Ovary (tissue), 9 donors: ENCODE data around the gene ZNF441. TPM values are rescaled to one million over a fixed set of nuclear protein-coding genes. Genes with fewer than 3 reads are reported as not detected.

Source experiments
- DNase-seq, 5 donors: peaks; one replicate each; pipeline ENCODE4 v3.0.0-alpha.2; 2019 to 2020
- H3K27ac ChIP-seq, 2 donors: fragments of 200-600 bp; one replicate each; pipeline versions ENCODE4 v1.5.1 to v1.8.0; 2019 to 2022
- H3K27me3 ChIP-seq: fragments of 200-600 bp; one replicate; pipeline ENCODE4 v1.8.0; 2022
- H3K36me3 ChIP-seq: fragments of 200-600 bp; sonication (generic); one replicate; pipeline ENCODE4 v1.5.1; 2019
- H3K4me1 ChIP-seq: one replicate; pipeline ENCODE4 v1.8.1; 2013; ENCODE audit warnings: mild to moderate bottlenecking, moderate library complexity; ENCODE audit not compliant: insufficient read depth
- H3K4me3 ChIP-seq: fragments of 200-600 bp; sonication (generic); one replicate; pipeline ENCODE4 v1.5.1; 2017
- H3K9me3 ChIP-seq, 2 donors: fragments of 200-600 bp in 1 of 2; sonication (generic) in 1 of 2; one replicate each; pipeline versions ENCODE4 v1.5.1 to v1.8.1; 2013 to 2019; ENCODE audit warnings: mild to moderate bottlenecking in 1 of 2, moderate library complexity in 1 of 2
- CTCF ChIP-seq, 3 donors: fragments of 450-650 bp in 2 of 3; fragments of 200-600 bp in 1 of 3; IDR thresholded peaks; one replicate each; pipeline versions ENCODE4 v1.5.1 to v1.8.0; 2016 to 2022; ENCODE audit warnings: antibody characterized with exemption in 3 of 3, mild to moderate bottlenecking in 1 of 3
- EP300 ChIP-seq: sonication (generic); formaldehyde crosslinking; IDR thresholded peaks from one replicate; pipeline ENCODE4 v1.6.1; 2017; ENCODE audit warnings: antibody characterized with exemption
- POLR2A ChIP-seq: fragments of 450-650 bp; IDR thresholded peaks from one replicate; pipeline ENCODE4 v1.6.1; 2017; ENCODE audit warnings: antibody characterized with exemption, mild to moderate bottlenecking, moderate library complexity
- WGBS, 3 donors: extraction: QIAGEN DNeasy Blood & Tissue Kit in 1 of 3; methylation state at CpG; one replicate each; pipeline versions ENCODE4 v1.1.5 to v1.1.7; 2013 to 2017; 5-methylcytosine and 5-hydroxymethylcytosine counted together
- intact Hi-C, 4 donors: fragments of 100-400 bp; cut with DNase I; formaldehyde crosslinking; loops; one replicate each; pipeline versions ENCODE4 v1.11.0 to v1.15.1; 2022 to 2023
- polyA plus RNA-seq, 2 donors: library from polyadenylated mRNA; stranded (reverse); fragments of 200-250 nt in 1 of 2; fragments of 350-450 nt in 1 of 2; fragmentation: Illumina TruSeq in 1 of 2; extraction: RNeasy Lipid Tissue Mini Kit (QIAGEN cat#74804) in 1 of 2; gene quantifications; one replicate each; pipeline ENCODE4 v1.2.3, GENCODE V29; 2013 to 2014
- total RNA-seq, 7 donors: library from RNA; depleted of rRNA in 2 of 7; stranded (reverse); fragments of >200 nt in 2 of 7; fragmentation: NEBNext Ultra II Directional in 3 of 7; extraction: Animal tissue kit (Norgen Biotek cat#: 25700) in 3 of 7; gene quantifications; one replicate each; pipeline versions ENCODE4 v1.1.0 to v1.2.4, GENCODE V29; 2016 to 2023
- donor health status: DM: no; HTN: no; CAD: no; lungs with moderate emphysema.
- donor health status: DM: no; HTN: no; CAD: no.
- donor health status: Bipolar disorder and iron deficiency.
- donor health status: DM: yes; HTN: yes; CAD: no.
- donor health status: DM: no; HTN: no; CAD: no.
- donor health status: DM: yes; HTN: yes; CAD: no.

Gene ZNF441
- total and polyA plus RNA-seq, 9 donors = 6.5 to 26.7 (median 14.0) TPM

GRCh38 chr19:11745869-11746268 is 20.9 kb upstream of the ZNF441 start:
- TF ChIP-seq EP300 = no peak
- TF ChIP-seq POLR2A = no peak
- TF ChIP-seq CTCF (IDR thresholded peaks at IDR 0.05) = no peak
- Histone ChIP-seq H3K4me3 (no peak overlapping the region), H3K9me3 (no peaks in the 10 kb centered on the region), H3K27me3 (no peaks in the 10 kb centered on the region), H3K4me1 (no peaks in the 10 kb centered on the region), H3K36me3 (no peaks in the 10 kb centered on the region), H3K27ac (no peak overlapping the region)
- no peak for DNase-seq
- intact Hi-C loops = no loop called here

GRCh38 chr19:11747277-11747676 is 19.5 kb upstream of the ZNF441 start:
- Histone ChIP-seq H3K9me3 (no peaks in the 10 kb centered on the region), H3K4me3 (no peak overlapping the region), H3K4me1 (no peaks in the 10 kb centered on the region), H3K27ac (no peak overlapping the region), H3K27me3 (no peaks in the 10 kb centered on the region), H3K36me3 (no peaks in the 10 kb centered on the region)
- TF ChIP-seq EP300 = no peak
- TF ChIP-seq POLR2A = no peak
- TF ChIP-seq CTCF (IDR thresholded peaks at IDR 0.05) = no peak
- WGBS, 3 donors = 51 to 62% (median 56%) methylated on average over 1 of the region's 1 CpG
- no peak for DNase-seq
- intact Hi-C loops = no loop called here

GRCh38 chr19:11749751-11750150 is 17.0 kb upstream of the ZNF441 start:
- 49 to 64% (median 60%) methylated on average over 2 of the region's 2 CpGs for WGBS, 3 donors
- no peak for DNase-seq
- intact Hi-C loops = no loop called here
- Histone ChIP-seq H3K27me3 (no peaks in the 10 kb centered on the region), H3K4me3 (no peak overlapping the region), H3K9me3 (no peaks in the 10 kb centered on the region), H3K27ac (no peak overlapping the region), H3K4me1 (no peaks in the 10 kb centered on the region), H3K36me3 (no peaks in the 10 kb centered on the region)
- TF ChIP-seq EP300 (no peak), CTCF (IDR thresholded peaks at IDR 0.05) (no peak), POLR2A (no peak)

GRCh38 chr19:11752244-11752736 is 14.5 kb upstream of the ZNF441 start:
- no peaks in the 10 kb centered on the region for H3K4me1 ChIP-seq
- H3K27me3 ChIP-seq = no peaks in the 10 kb centered on the region
- no peak overlapping the region for H3K27ac ChIP-seq
- 56 to 76% (median 73%) methylated on average over 2 of the region's 2 CpGs for WGBS, 3 donors
- TF ChIP-seq EP300 (no peak), CTCF (IDR thresholded peaks at IDR 0.05) (no peak), POLR2A (no peak)
- intact Hi-C loops = no loop called here
- no peak for DNase-seq
- H3K9me3 ChIP-seq = peaks cover 0 to 3% of the 10 kb centered on the region in 2 donors
- H3K4me3 ChIP-seq = no peak overlapping the region
- no peaks in the 10 kb centered on the region for H3K36me3 ChIP-seq
